Measurements from ENCODE around the gene SIT1. TPM values are rescaled to one million over a fixed set of nuclear protein-coding genes. Genes with fewer than 3 reads are reported as not detected.
A peak's percentile ranks its signal among the peaks of the same experiment; 100 is the strongest.

Gene SIT1
- polyA plus RNA-seq, 3 donors = 0.27 to 0.36 TPM; not detected in 1

DNA sequence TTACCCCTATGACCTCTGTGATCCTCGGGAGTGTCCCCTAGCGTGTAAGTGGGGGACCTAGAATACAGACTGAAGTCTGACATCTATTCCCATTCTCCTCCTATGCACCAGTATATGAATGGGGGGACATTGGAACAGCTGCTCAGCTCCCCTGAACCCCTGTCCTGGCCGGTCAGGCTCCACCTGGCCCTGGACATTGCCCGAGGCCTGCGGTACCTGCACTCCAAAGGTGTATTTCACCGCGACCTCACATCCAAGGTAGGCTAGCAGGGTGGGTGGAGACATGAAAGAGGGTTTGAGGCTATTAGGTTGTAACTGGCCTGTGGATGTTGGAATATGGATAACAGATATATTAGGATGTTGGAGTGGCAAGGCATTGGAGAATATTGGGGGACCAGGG lies 44.0 kb downstream of the SIT1 start:
- no peak overlapping the region for H2AFZ ChIP-seq (ENCODE audit: insufficient read depth, low read depth, low read length, poor library complexity, severe bottlenecking)
- peak overlapping the region in 1 of 2 donors; percentile 1 for H3K4me3 Mint-ChIP-seq
- H3K4me2 ChIP-seq (replicated peaks; ENCODE audit: extremely low read depth, low read length, poor library complexity, severe bottlenecking) = no peak overlapping the region
- TF ChIP-seq, protein P1, sequence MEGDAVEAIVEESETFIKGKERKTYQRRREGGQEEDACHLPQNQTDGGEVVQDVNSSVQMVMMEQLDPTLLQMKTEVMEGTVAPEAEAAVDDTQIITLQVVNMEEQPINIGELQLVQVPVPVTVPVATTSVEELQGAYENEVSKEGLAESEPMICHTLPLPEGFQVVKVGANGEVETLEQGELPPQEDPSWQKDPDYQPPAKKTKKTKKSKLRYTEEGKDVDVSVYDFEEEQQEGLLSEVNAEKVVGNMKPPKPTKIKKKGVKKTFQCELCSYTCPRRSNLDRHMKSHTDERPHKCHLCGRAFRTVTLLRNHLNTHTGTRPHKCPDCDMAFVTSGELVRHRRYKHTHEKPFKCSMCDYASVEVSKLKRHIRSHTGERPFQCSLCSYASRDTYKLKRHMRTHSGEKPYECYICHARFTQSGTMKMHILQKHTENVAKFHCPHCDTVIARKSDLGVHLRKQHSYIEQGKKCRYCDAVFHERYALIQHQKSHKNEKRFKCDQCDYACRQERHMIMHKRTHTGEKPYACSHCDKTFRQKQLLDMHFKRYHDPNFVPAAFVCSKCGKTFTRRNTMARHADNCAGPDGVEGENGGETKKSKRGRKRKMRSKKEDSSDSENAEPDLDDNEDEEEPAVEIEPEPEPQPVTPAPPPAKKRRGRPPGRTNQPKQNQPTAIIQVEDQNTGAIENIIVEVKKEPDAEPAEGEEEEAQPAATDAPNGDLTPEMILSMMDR (IDR thresholded peaks at IDR 0.05) = no peak
- H3K36me3 Mint-ChIP-seq = peaks cover 25 to 29% of the 10 kb centered on the region in 2 donors
- peaks cover 13% of the 10 kb centered on the region for H4K20me1 ChIP-seq (ENCODE audit: insufficient read depth, low read length)
- peaks cover 34% of the 10 kb centered on the region for H3K4me1 Mint-ChIP-seq
- H3K79me2 ChIP-seq (ENCODE audit: insufficient read depth, low read length) = peaks cover 12% of the 10 kb centered on the region
- peaks cover 27 to 35% of the 10 kb centered on the region in 2 donors for H3K4me1 ChIP-seq (ENCODE audit: control insufficient read depth in 1 of 2, insufficient read depth in 2 of 2, low read length in 2 of 2)
- DNase-seq = no peak
- H3K36me3 ChIP-seq (replicated peaks in 1 of 2; ENCODE audit: control insufficient read depth in 1 of 2, insufficient read depth in 2 of 2, low read length in 2 of 2) = peaks cover 28% of the 10 kb centered on the region in 2 donors
- H3K27ac ChIP-seq (ENCODE audit: low read depth in 1 of 2, low read length in 2 of 2) = no peak overlapping the region
- H3K9me3 Mint-ChIP-seq = no peaks in the 10 kb centered on the region
- WGBS (ENCODE audit: insufficient coverage) = 97% methylated on average over 5 of the region's 7 CpGs
- H3K27me3 ChIP-seq (ENCODE audit: control insufficient read depth in 2 of 2, insufficient read depth in 2 of 2, low read length in 2 of 2) = no peaks in the 10 kb centered on the region
- H3K9ac ChIP-seq (ENCODE audit: insufficient read depth, low read length, poor library complexity, severe bottlenecking) = no peak overlapping the region
- peaks cover 0 to 2% (median 0%) of the 10 kb centered on the region in 3 donors for H3K27me3 Mint-ChIP-seq (ENCODE audit: low read depth in 3 of 3)
- peak overlapping the region in 1 of 3 experiments; percentile 98 for H3K4me3 ChIP-seq (replicated peaks in 1 of 3; ENCODE audit: low read depth in 2 of 3, low read length in 3 of 3)
- intact Hi-C loops (cut with micrococcal nuclease) = loop anchor here (5.0 to 10.0 kb wide), 5 partner anchors 51 to 208 kb away; partner anchors contain the start of genes CCDC107 (in 1 of the 2), CREB3 (in 1 of the 2), GBA2 (in 1 of the 2) and HINT2 (in 1 of the 2)
- no peak overlapping the region for H3K27ac Mint-ChIP-seq
- no peaks in the 10 kb centered on the region for H3K9me3 ChIP-seq (replicated peaks in 1 of 2; ENCODE audit: control insufficient read depth in 1 of 2, insufficient read depth in 1 of 2, low read length in 2 of 2)

DNA sequence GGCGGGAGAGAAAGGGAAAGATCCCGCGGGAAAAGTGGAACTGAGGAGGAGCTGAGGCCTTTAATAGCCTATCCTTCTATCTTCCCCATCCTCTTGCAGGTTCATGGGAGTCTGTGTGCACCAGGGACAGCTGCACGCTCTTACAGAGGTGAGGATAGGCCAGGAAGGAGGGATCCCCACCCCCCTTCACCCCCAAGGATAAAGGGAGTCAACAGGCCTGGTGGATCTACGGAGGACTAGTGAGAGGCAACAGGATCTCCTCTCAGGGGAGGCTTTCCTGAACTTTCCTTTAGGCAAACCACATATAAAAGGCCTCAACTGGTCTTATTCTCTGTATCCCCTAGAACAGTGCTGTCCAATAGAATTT lies 44.6 kb downstream of the SIT1 start:
- H3K27me3 Mint-ChIP-seq (ENCODE audit: low read depth in 3 of 3) = peaks cover 0 to 2% (median 0%) of the 10 kb centered on the region in 3 donors

More for the DNA sequence above, 44.6 kb downstream of the SIT1 start:
- intact Hi-C loops (cut with micrococcal nuclease) = loop anchor here (5.0 to 10.0 kb wide), 5 partner anchors 51 to 209 kb away; partner anchors contain the start of genes CCDC107 (in 1 of the 2), CREB3 (in 1 of the 2), GBA2 (in 1 of the 2) and HINT2 (in 1 of the 2)
- H3K27me3 ChIP-seq (ENCODE audit: control insufficient read depth in 2 of 2, insufficient read depth in 2 of 2, low read length in 2 of 2) = no peaks in the 10 kb centered on the region
- no peaks in the 10 kb centered on the region for H3K9me3 Mint-ChIP-seq
- peaks cover 28% of the 10 kb centered on the region in 2 donors for H3K36me3 ChIP-seq (replicated peaks in 1 of 2; ENCODE audit: control insufficient read depth in 1 of 2, insufficient read depth in 2 of 2, low read length in 2 of 2)
- H3K4me1 Mint-ChIP-seq = peaks cover 31% of the 10 kb centered on the region
- no CpG with 5 or more reads among the region's 5 CpGs for WGBS (ENCODE audit: insufficient coverage)
- H3K9ac ChIP-seq (ENCODE audit: insufficient read depth, low read length, poor library complexity, severe bottlenecking) = peak overlapping the region; percentile 69
- H3K27ac Mint-ChIP-seq = peak overlapping the region in 2 of 7 donors; percentile 21 to 57
- peaks cover 27 to 35% of the 10 kb centered on the region in 2 donors for H3K4me1 ChIP-seq (ENCODE audit: control insufficient read depth in 1 of 2, insufficient read depth in 2 of 2, low read length in 2 of 2)
- peak overlapping the region; percentile 62 for H2AFZ ChIP-seq (ENCODE audit: insufficient read depth, low read depth, low read length, poor library complexity, severe bottlenecking)
- peaks cover 25 to 29% of the 10 kb centered on the region in 2 donors for H3K36me3 Mint-ChIP-seq
- TF ChIP-seq, protein P1 (IDR thresholded peaks at IDR 0.05) = no peak
- DNase-seq = no peak
- peak overlapping the region; percentile 56 to 98 (median 60) for H3K4me3 ChIP-seq (replicated peaks in 1 of 3; ENCODE audit: low read depth in 2 of 3, low read length in 3 of 3)
- H4K20me1 ChIP-seq (ENCODE audit: insufficient read depth, low read length) = peaks cover 13% of the 10 kb centered on the region
- H3K4me3 Mint-ChIP-seq = peak overlapping the region; percentile 73 to 83
- peak overlapping the region; percentile 94 for H3K4me2 ChIP-seq (replicated peaks; ENCODE audit: extremely low read depth, low read length, poor library complexity, severe bottlenecking)
- H3K9me3 ChIP-seq (replicated peaks in 1 of 2; ENCODE audit: control insufficient read depth in 1 of 2, insufficient read depth in 1 of 2, low read length in 2 of 2) = no peaks in the 10 kb centered on the region
- H3K27ac ChIP-seq (ENCODE audit: low read depth in 1 of 2, low read length in 2 of 2) = peak overlapping the region in 1 of 2 donors; percentile 23
- H3K79me2 ChIP-seq (ENCODE audit: insufficient read depth, low read length) = peaks cover 12% of the 10 kb centered on the region
